Skeletal muscle satellite cell (primary cell): ENCODE results near the gene HOXA7.

Experiments used
- H3K27me3 ChIP-seq: 2 replicates; pipeline ENCODE4 v1.7.0; 2013; ENCODE audit warnings: low read length; ENCODE audit not compliant: control insufficient read depth, insufficient read depth
- H3K36me3 ChIP-seq: 2 replicates; pipeline ENCODE4 v1.7.0; 2013; ENCODE audit warnings: mild to moderate bottlenecking, control low read depth, low read length; ENCODE audit not compliant: insufficient read depth
- H3K4me1 ChIP-seq: 2 replicates; pipeline ENCODE4 v1.7.0; 2013; ENCODE audit warnings: low read length; ENCODE audit not compliant: control insufficient read depth, insufficient read depth
- H3K4me2 ChIP-seq: 2 replicates; pipeline ENCODE4 v1.7.0; 2013; ENCODE audit warnings: mild to moderate bottlenecking, low read length
- H3K4me3 ChIP-seq: 2 replicates; pipeline ENCODE4 v1.7.0; 2013; ENCODE audit warnings: low read length
- H3K9ac ChIP-seq: 2 replicates; pipeline ENCODE4 v1.7.0; 2013; ENCODE audit warnings: mild to moderate bottlenecking, low read depth, low read length, moderate library complexity
- H3K9me3 ChIP-seq: replicated peaks from 2 replicates; pipeline ENCODE4 v1.7.0; 2013; ENCODE audit warnings: mild to moderate bottlenecking, control low read depth, low read length

The HOXA7 gene

GRCh38 chr7:27185013-27185853 is 28.8 kb upstream of the HOXA7 start, which contains the start of gene HOXA11:
TSS of gene HOXA11 (minus strand) at chr7:27185232. CDS start at chr7:27185144, 88 bp downstream.
- H3K9ac ChIP-seq, result peak within 1 kb of the TSS; percentile 89
- H3K36me3 ChIP-seq, result peaks cover 9% of the 10 kb centered on the region
- H3K27me3 ChIP-seq, result no peaks in the 10 kb centered on the region
- H3K4me2 ChIP-seq, result peak within 1 kb of the TSS; percentile 98
- H3K4me1 ChIP-seq, result peaks cover 72% of the 10 kb centered on the region
- no peaks in the 10 kb centered on the region for H3K9me3 ChIP-seq
- peak within 1 kb of the TSS; percentile 83 for H3K4me3 ChIP-seq

GRCh38 chr7:27184337-27185012 is 28.0 kb upstream of the HOXA7 start:
- peaks cover 68% of the 10 kb centered on the region for H3K4me1 ChIP-seq
- H3K4me2 ChIP-seq, result peak overlapping the region; percentile 98
- H3K9ac ChIP-seq, result peak overlapping the region; percentile 89
- H3K36me3 ChIP-seq, result peaks cover 9% of the 10 kb centered on the region
- no peaks in the 10 kb centered on the region for H3K27me3 ChIP-seq
- H3K4me3 ChIP-seq, result peak overlapping the region; percentile 83
- H3K9me3 ChIP-seq, result no peaks in the 10 kb centered on the region

- peak overlapping the region; percentile 89 for H3K9ac ChIP-seq
- H3K27me3 ChIP-seq, result no peaks in the 10 kb centered on the region
- peaks cover 62% of the 10 kb centered on the region for H3K4me1 ChIP-seq
- H3K9me3 ChIP-seq, result no peaks in the 10 kb centered on the region
- peaks cover 9% of the 10 kb centered on the region for H3K36me3 ChIP-seq
- peak overlapping the region; percentile 83 for H3K4me3 ChIP-seq
- H3K4me2 ChIP-seq, result peak overlapping the region; percentile 98
These were observed 27.3 kb upstream of the HOXA7 start for GRCh38 chr7:27183682-27184336.

- H3K4me2 ChIP-seq, result peak overlapping the region; percentile 98
- peaks cover 9% of the 10 kb centered on the region for H3K36me3 ChIP-seq
- no peaks in the 10 kb centered on the region for H3K27me3 ChIP-seq
- H3K9me3 ChIP-seq, result no peaks in the 10 kb centered on the region
- H3K9ac ChIP-seq, result peak overlapping the region; percentile 89
- peaks cover 54% of the 10 kb centered on the region for H3K4me1 ChIP-seq
- peak overlapping the region; percentile 83 for H3K4me3 ChIP-seq
These were observed 26.6 kb upstream of the HOXA7 start for GRCh38 chr7:27182861-27183681.

- H3K9ac ChIP-seq, result peak overlapping the region; percentile 89
- H3K36me3 ChIP-seq, result peaks cover 9% of the 10 kb centered on the region
- H3K4me3 ChIP-seq, result peak overlapping the region; percentile 83
- H3K4me1 ChIP-seq, result peaks cover 54% of the 10 kb centered on the region
- peak overlapping the region; percentile 98 for H3K4me2 ChIP-seq
- no peaks in the 10 kb centered on the region for H3K27me3 ChIP-seq
- H3K9me3 ChIP-seq, result no peaks in the 10 kb centered on the region
These were observed 25.9 kb upstream of the HOXA7 start for GRCh38 chr7:27182285-27182841.

GRCh38 chr7:27181795-27182275 is 25.4 kb upstream of the HOXA7 start:
- H3K4me2 ChIP-seq, result peak overlapping the region; percentile 98
- peak overlapping the region; percentile 83 for H3K4me3 ChIP-seq
- H3K36me3 ChIP-seq, result peaks cover 9% of the 10 kb centered on the region
- H3K9me3 ChIP-seq, result no peaks in the 10 kb centered on the region
- no peaks in the 10 kb centered on the region for H3K27me3 ChIP-seq
- peaks cover 54% of the 10 kb centered on the region for H3K4me1 ChIP-seq
- H3K9ac ChIP-seq, result peak overlapping the region; percentile 89

GRCh38 chr7:27180431-27181420 is 24.3 kb upstream of the HOXA7 start:
- Histone ChIP-seq H3K27me3 (no peaks in the 10 kb centered on the region), H3K4me3 (peak overlapping the region; percentile 88), H3K9ac (peak overlapping the region; percentile 97), H3K36me3 (peaks cover 14% of the 10 kb centered on the region), H3K4me1 (peaks cover 58% of the 10 kb centered on the region), H3K4me2 (peak overlapping the region; percentile 98), H3K9me3 (no peaks in the 10 kb centered on the region)

GRCh38 chr7:27179503-27180430 is 23.3 kb upstream of the HOXA7 start:
- Histone ChIP-seq H3K4me1 (peaks cover 63% of the 10 kb centered on the region), H3K9me3 (no peaks in the 10 kb centered on the region), H3K9ac (peak overlapping the region; percentile 97)

GRCh38 chr7:27179030-27179429 is 22.6 kb upstream of the HOXA7 start:
- Histone ChIP-seq H3K36me3 (peaks cover 14% of the 10 kb centered on the region), H3K4me3 (peak overlapping the region; percentile 88), H3K4me1 (peaks cover 71% of the 10 kb centered on the region), H3K4me2 (peak overlapping the region; percentile 98), H3K9me3 (no peaks in the 10 kb centered on the region), H3K27me3 (no peaks in the 10 kb centered on the region), H3K9ac (peak overlapping the region; percentile 97)

More at GRCh38 chr7:27179503-27180430, 23.3 kb upstream of the HOXA7 start:
- H3K27me3 ChIP-seq, result no peaks in the 10 kb centered on the region
- H3K4me3 ChIP-seq, result peak overlapping the region; percentile 88
- H3K36me3 ChIP-seq, result peaks cover 14% of the 10 kb centered on the region
- peak overlapping the region; percentile 98 for H3K4me2 ChIP-seq
